K562 (cell line): ENCODE measurements around the gene KIFC3. TPM values are rescaled to one million over a fixed set of nuclear protein-coding genes. Genes with fewer than 3 reads are reported as not detected.

Experiments used
- CBFA2T2 ChIP-seq: fragments of 450-650 bp; conservative IDR thresholded peaks from 2 replicates; pipeline ENCODE4 v1.6.1; 2017; ENCODE audit warnings: mild to moderate bottlenecking
- DPF2 ChIP-seq: fragments of 450-650 bp; IDR thresholded peaks from 2 replicates; pipeline ENCODE4 v1.6.1; 2016
- ELF2 ChIP-seq: fragments of 250-450 bp; sonication (Bioruptor Pico); IDR thresholded peaks from 2 replicates; pipeline ENCODE4 v1.5.0; 2021; ENCODE audit warnings: mild to moderate bottlenecking
- FUS ChIP-seq: fragments of 200-400 bp; formaldehyde crosslinking; optimal IDR thresholded peaks from 2 replicates; pipeline ENCODE3; 2017; ENCODE audit warnings: low read depth, low read length
- MTA1 ChIP-seq: fragments of 450-650 bp; IDR thresholded peaks from 2 replicates; pipeline ENCODE4 v1.6.1; 2017; ENCODE audit warnings: borderline replicate concordance
- NFIC ChIP-seq: fragments of 450-650 bp; IDR thresholded peaks from 2 replicates; pipeline ENCODE4 v1.6.1; 2017; ENCODE audit warnings: mild to moderate bottlenecking, inconsistent platforms
- RB1 ChIP-seq: fragments of 450-650 bp; IDR thresholded peaks from 2 replicates; pipeline ENCODE4 v1.6.1; 2017; ENCODE audit warnings: low read depth, mild to moderate bottlenecking
- SMARCC2 ChIP-seq: fragments of 450-650 bp; IDR thresholded peaks from 2 replicates; pipeline ENCODE4 v1.6.1; 2017; ENCODE audit warnings: antibody characterized with exemption, moderate library complexity, mild to moderate bottlenecking, low read depth
- USF1 ChIP-seq: sonication (generic); formaldehyde crosslinking; IDR thresholded peaks from 2 replicates; pipeline ENCODE4 v1.9.0; 2022; ENCODE audit warnings: mild to moderate bottlenecking, missing genetic modification reagents
- ZBTB34 ChIP-seq: fragments of 250-450 bp; sonication (Bioruptor Pico); IDR thresholded peaks from 2 replicates; pipeline ENCODE4 v1.8.0; 2021; ENCODE audit warnings: mild to moderate bottlenecking, moderate library complexity
- ZFPM2 ChIP-seq: fragments of 250-450 bp; sonication (Bioruptor Pico); IDR thresholded peaks from 2 replicates; pipeline ENCODE4 v1.5.1; 2022; ENCODE audit warnings: mild to moderate bottlenecking
- polyA plus RNA-seq, 8 experiments: library from polyadenylated mRNA; depleted of rRNA in 4 of 8; stranded (reverse) in 5 of 8; unstranded in 3 of 8; fragments of >200 nt; fragmentation: Nextera tagmentation in 2 of 8; fragmentation: Illumina TruSeq in 1 of 8; extraction: Ambion mirVana in 2 of 8; extraction: Trizol in 1 of 8; gene quantifications; 2 replicates each; pipeline versions ENCODE4 v1.2.1 to v1.2.3, GENCODE V29; 2011 to 2014; ENCODE audit warnings: inconsistent platforms in 1 of 8, missing spikeins in 1 of 8
- total RNA-seq, 7 experiments: library from RNA; depleted of rRNA in 6 of 7; stranded (reverse); fragments of >200 nt in 6 of 7; fragmentation: Illumina TruSeq in 2 of 7; extraction: Trizol in 2 of 7; gene quantifications; 2 replicates each; pipeline versions ENCODE4 v1.2.1 to v1.2.3, GENCODE V29; 2011 to 2021; ENCODE audit warnings: low replicate concordance in 1 of 7
- TF ChIP-seq, protein P1 (sequence below): fragments of 450-650 bp; formaldehyde crosslinking; IDR thresholded peaks from 2 replicates; pipeline ENCODE4 v1.4.0; 2020; ENCODE audit warnings: mild to moderate bottlenecking, moderate library complexity
- TF ChIP-seq, protein P2 (sequence below): fragments of 250-450 bp; sonication (Bioruptor Pico); IDR thresholded peaks from 2 replicates; pipeline ENCODE4 v1.5.0; 2020; ENCODE audit warnings: mild to moderate bottlenecking

KIFC3 gene
- total and polyA plus RNA-seq, 9 of the 15 experiments (the other 6 are each of a cell fraction or from before 2014, with no cell fraction given) = 0.23 to 105 (median 26.2) TPM

- TF ChIP-seq SMARCC2 (0 out of 2 replicates have a peak, but pooled peaks have one; percentile 47), MTA1 (peak; percentile 79; the same call in 1 of the 2 replicates), CBFA2T2 (peak; percentile 51; the same call in 1 of the 2 replicates), ELF2 (CRISPR knock-in tag) (no peak), ZBTB34 (CRISPR knock-in tag) (no peak), DPF2 (peak; percentile 90), USF1 (CRISPR knock-in tag) (no peak), ZFPM2 (CRISPR knock-in tag) (no peak), NFIC (peak; percentile 52; the same call in 1 of the 2 replicates), FUS (no peak), RB1 (0 out of 2 replicates have a peak, but pooled peaks have one; percentile 15)
- TF ChIP-seq, protein P1, sequence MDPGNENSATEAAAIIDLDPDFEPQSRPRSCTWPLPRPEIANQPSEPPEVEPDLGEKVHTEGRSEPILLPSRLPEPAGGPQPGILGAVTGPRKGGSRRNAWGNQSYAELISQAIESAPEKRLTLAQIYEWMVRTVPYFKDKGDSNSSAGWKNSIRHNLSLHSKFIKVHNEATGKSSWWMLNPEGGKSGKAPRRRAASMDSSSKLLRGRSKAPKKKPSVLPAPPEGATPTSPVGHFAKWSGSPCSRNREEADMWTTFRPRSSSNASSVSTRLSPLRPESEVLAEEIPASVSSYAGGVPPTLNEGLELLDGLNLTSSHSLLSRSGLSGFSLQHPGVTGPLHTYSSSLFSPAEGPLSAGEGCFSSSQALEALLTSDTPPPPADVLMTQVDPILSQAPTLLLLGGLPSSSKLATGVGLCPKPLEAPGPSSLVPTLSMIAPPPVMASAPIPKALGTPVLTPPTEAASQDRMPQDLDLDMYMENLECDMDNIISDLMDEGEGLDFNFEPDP (CRISPR knock-in tag) = no peak
- TF ChIP-seq, protein P2, sequence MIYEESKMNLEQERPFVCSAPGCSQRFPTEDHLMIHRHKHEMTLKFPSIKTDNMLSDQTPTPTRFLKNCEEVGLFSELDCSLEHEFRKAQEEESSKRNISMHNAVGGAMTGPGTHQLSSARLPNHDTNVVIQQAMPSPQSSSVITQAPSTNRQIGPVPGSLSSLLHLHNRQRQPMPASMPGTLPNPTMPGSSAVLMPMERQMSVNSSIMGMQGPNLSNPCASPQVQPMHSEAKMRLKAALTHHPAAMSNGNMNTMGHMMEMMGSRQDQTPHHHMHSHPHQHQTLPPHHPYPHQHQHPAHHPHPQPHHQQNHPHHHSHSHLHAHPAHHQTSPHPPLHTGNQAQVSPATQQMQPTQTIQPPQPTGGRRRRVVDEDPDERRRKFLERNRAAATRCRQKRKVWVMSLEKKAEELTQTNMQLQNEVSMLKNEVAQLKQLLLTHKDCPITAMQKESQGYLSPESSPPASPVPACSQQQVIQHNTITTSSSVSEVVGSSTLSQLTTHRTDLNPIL (CRISPR knock-in tag) = no peak
These were observed 1.8 kb downstream of the KIFC3 start (continued) for GRCh38 chr16:57800200-57801097.
